Glutamatergic neuron (in vitro differentiated cells): ENCODE measurements around the gene ZNF317. TPM values are rescaled to one million over a fixed set of nuclear protein-coding genes. Genes with fewer than 3 reads are reported as not detected.
A peak's percentile ranks its signal among the peaks of the same experiment; 100 is the strongest.

ENCODE experiments used
- DNase-seq: peaks from one replicate; pipeline ENCODE4 v3.0.0; 2022
- H3K27ac Mint-ChIP-seq: one replicate; pipeline ENCODE4 v1.8.0; 2020; ENCODE audit warnings: mild to moderate bottlenecking, mixed read lengths, inconsistent platforms; ENCODE audit not compliant: unreplicated experiment
- H3K27me3 Mint-ChIP-seq: one replicate; pipeline ENCODE4 v1.8.0; 2020; ENCODE audit warnings: mild to moderate bottlenecking, moderate library complexity, mixed read lengths, inconsistent platforms; ENCODE audit not compliant: unreplicated experiment
- H3K36me3 Mint-ChIP-seq: one replicate; pipeline ENCODE4 v1.8.0; 2020; ENCODE audit warnings: mild to moderate bottlenecking, mixed read lengths, inconsistent platforms; ENCODE audit not compliant: unreplicated experiment
- H3K4me1 Mint-ChIP-seq: one replicate; pipeline ENCODE4 v1.8.0; 2020; ENCODE audit warnings: mild to moderate bottlenecking, low read depth, mixed read lengths, inconsistent platforms; ENCODE audit not compliant: unreplicated experiment
- H3K4me3 Mint-ChIP-seq: one replicate; pipeline ENCODE4 v1.8.0; 2020; ENCODE audit warnings: mild to moderate bottlenecking, mixed read lengths, inconsistent platforms; ENCODE audit not compliant: unreplicated experiment
- H3K9me3 Mint-ChIP-seq: one replicate; pipeline ENCODE4 v1.8.0; 2020; ENCODE audit warnings: mild to moderate bottlenecking, moderate library complexity, mixed read lengths, inconsistent platforms; ENCODE audit not compliant: unreplicated experiment
- CTCF ChIP-seq: fragments of 200-600 bp; sonication (generic); IDR thresholded peaks from one replicate; pipeline ENCODE4 v1.5.0; 2021; ENCODE audit not compliant: partially characterized antibody, unreplicated experiment
- total RNA-seq: library from RNA; stranded (reverse); fragmentation: NEBNext Ultra II Directional; extraction: Animal tissue kit (Norgen Biotek cat#: 25700); gene quantifications from one replicate; pipeline ENCODE4 v1.2.1, GENCODE V29; 2021; ENCODE audit not compliant: unreplicated experiment

ZNF317 gene
- total RNA-seq, 1 donor from 2014 or later = 36.8 TPM

- H3K9me3 Mint-ChIP-seq = peaks cover 24% of the 10 kb centered on the region
- peaks cover 45% of the 10 kb centered on the region for H3K36me3 Mint-ChIP-seq
- TF ChIP-seq CTCF = no peak
- H3K27ac Mint-ChIP-seq = no peak overlapping the region
- DNase-seq = no peak
- H3K4me3 Mint-ChIP-seq = no peak overlapping the region
- H3K27me3 Mint-ChIP-seq = no peaks in the 10 kb centered on the region
- peaks cover 5% of the 10 kb centered on the region for H3K4me1 Mint-ChIP-seq
Observed at GRCh38 chr19:9144920-9145319, 4.7 kb downstream of the ZNF317 start.

- Mint-ChIP-seq H3K4me3 (no peak overlapping the region), H3K9me3 (peaks cover 26% of the 10 kb centered on the region), H3K27me3 (no peaks in the 10 kb centered on the region), H3K36me3 (peaks cover 62% of the 10 kb centered on the region), H3K4me1 (no peaks in the 10 kb centered on the region), H3K27ac (no peak overlapping the region)
- no peak for DNase-seq
- TF ChIP-seq CTCF = no peak
Observed at GRCh38 chr19:9146882-9147281, 6.7 kb downstream of the ZNF317 start.

- Mint-ChIP-seq H3K27me3 (peaks cover 2% of the 10 kb centered on the region), H3K4me3 (no peak overlapping the region), H3K36me3 (peaks cover 75% of the 10 kb centered on the region), H3K4me1 (no peaks in the 10 kb centered on the region), H3K27ac (no peak overlapping the region), H3K9me3 (peaks cover 32% of the 10 kb centered on the region)
- no peak for DNase-seq
- TF ChIP-seq CTCF = no peak
Observed at GRCh38 chr19:9148697-9149096, 8.5 kb downstream of the ZNF317 start.

- H3K36me3 Mint-ChIP-seq = peaks cover 75% of the 10 kb centered on the region
- no peak overlapping the region for H3K4me3 Mint-ChIP-seq
- no peak for TF ChIP-seq CTCF
- peaks cover 30% of the 10 kb centered on the region for H3K9me3 Mint-ChIP-seq
- no peaks in the 10 kb centered on the region for H3K4me1 Mint-ChIP-seq
- DNase-seq = no peak
- peaks cover 2% of the 10 kb centered on the region for H3K27me3 Mint-ChIP-seq
- H3K27ac Mint-ChIP-seq = no peak overlapping the region
Observed at GRCh38 chr19:9149997-9150396, 9.8 kb downstream of the ZNF317 start.

- Mint-ChIP-seq H3K27ac (no peak overlapping the region), H3K9me3 (peaks cover 34% of the 10 kb centered on the region), H3K4me3 (peak overlapping the region; percentile 58)
Observed at GRCh38 chr19:9150650-9151049, 10.5 kb downstream of the ZNF317 start.

More at GRCh38 chr19:9150650-9151049, 10.5 kb downstream of the ZNF317 start:
- Mint-ChIP-seq H3K27me3 (peaks cover 2% of the 10 kb centered on the region), H3K4me1 (no peaks in the 10 kb centered on the region), H3K36me3 (peaks cover 77% of the 10 kb centered on the region)
- no peak for DNase-seq
- no peak for TF ChIP-seq CTCF
